Mesodermal cell (in vitro differentiated cells): ENCODE results near the gene TMEM92.
"Not testable (repeated sequence)": the region's sequence is repeated elsewhere in the genome, so short reads cannot be mapped to it uniquely, and the experiment has no call there.

Experiments
- H3K27ac ChIP-seq: 2 replicates; pipeline ENCODE4 v1.7.0; 2013; ENCODE audit warnings: mild to moderate bottlenecking, low read depth, low read length, moderate library complexity; ENCODE audit not compliant: severe bottlenecking
- H3K36me3 ChIP-seq: 2 replicates; pipeline ENCODE4 v1.7.1; 2013; ENCODE audit warnings: mild to moderate bottlenecking, low read length, moderate library complexity; ENCODE audit not compliant: control insufficient read depth, insufficient read depth
- H3K4me1 ChIP-seq: one replicate; pipeline ENCODE4 v1.7.1; 2013; ENCODE audit warnings: mild to moderate bottlenecking, low read length; ENCODE audit not compliant: insufficient read depth, control insufficient read depth, poor library complexity, severe bottlenecking
- H3K4me3 ChIP-seq: 2 replicates; pipeline ENCODE4 v1.7.0; 2013; ENCODE audit warnings: low read length, control low read depth, mild to moderate bottlenecking; ENCODE audit not compliant: insufficient read depth, poor library complexity, severe bottlenecking; ENCODE audit errors: extremely low read depth
- H3K9me3 ChIP-seq: 2 replicates; pipeline ENCODE4 v1.7.1; 2013; ENCODE audit warnings: mild to moderate bottlenecking, low read length, moderate library complexity; ENCODE audit not compliant: control insufficient read depth
- WGBS, 2 experiments: methylation state at CpG; one replicate each; pipeline ENCODE4 v1.1.5; 2013; ENCODE audit warnings: missing lambda C conversion rate in 2 of 2; ENCODE audit not compliant: insufficient coverage in 2 of 2; 5-methylcytosine and 5-hydroxymethylcytosine counted together

Gene TMEM92

DNA sequence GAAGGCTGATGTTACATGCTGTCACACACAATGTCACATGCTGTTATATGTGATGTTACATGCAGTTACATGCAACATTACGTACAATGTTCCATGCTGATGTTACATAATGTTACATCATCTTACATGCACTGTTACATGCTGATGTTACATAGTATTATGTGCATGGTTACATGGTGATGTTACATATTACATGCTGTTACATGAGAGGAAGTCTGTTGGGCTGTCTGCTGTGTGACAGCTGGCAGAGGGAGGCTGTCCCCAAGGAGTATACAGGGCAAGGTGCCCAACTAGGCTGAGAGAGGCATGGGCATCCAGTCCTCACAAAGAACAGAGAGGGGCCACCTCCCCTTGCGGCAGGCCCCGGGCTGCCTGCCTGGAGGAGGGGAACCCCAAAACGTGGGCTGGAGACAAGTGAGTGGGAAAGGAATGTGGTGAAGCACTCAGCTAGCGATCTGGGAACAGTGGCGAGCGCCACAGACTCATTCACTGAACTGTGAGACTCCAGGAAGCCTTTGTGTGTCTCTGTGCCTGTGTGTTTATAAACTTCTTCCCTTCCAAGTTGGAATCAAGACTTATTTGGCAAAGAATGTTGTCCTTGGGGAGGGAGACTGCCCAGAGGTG, 30.6 kb downstream of the TMEM92 start:
- Histone ChIP-seq H3K36me3 (no peaks in the 10 kb centered on the region), H3K9me3 (peaks cover 8% of the 10 kb centered on the region), H3K27ac (peak overlapping the region; percentile 18), H3K4me3 (no peak overlapping the region), H3K4me1 (peaks cover 12% of the 10 kb centered on the region)
- 61 to 63% methylated on average over 6 of the region's 7 CpGs for WGBS, 2 experiments

DNA sequence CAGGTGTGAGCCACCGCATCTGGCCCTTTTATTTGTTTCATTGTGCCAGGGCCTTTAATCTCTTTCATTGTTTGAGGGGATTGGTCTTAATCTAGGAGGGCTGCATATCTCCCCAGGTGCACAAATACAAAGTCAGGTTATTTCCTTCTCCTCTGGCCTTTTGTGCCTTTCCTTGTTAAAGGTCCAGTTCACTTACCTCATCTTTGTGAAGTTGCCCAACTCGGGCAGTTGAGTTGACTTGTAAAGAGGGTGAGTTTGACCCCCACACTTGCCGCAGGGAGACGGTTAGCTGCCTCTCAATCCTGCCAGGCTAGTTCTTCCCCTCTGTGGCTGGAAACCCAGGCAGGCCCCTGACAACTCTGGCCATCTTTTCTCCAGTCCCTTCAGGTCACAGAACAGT, 33.4 kb downstream of the TMEM92 start:
- no peak overlapping the region for H3K4me3 ChIP-seq
- H3K9me3 ChIP-seq, result peaks cover 8% of the 10 kb centered on the region
- WGBS, 2 experiments, result 86 to 90% methylated on average over 1 to 3 of the region's 4 CpGs
- no peak overlapping the region for H3K27ac ChIP-seq
- H3K36me3 ChIP-seq, result no peaks in the 10 kb centered on the region
- peaks cover 9% of the 10 kb centered on the region for H3K4me1 ChIP-seq

DNA sequence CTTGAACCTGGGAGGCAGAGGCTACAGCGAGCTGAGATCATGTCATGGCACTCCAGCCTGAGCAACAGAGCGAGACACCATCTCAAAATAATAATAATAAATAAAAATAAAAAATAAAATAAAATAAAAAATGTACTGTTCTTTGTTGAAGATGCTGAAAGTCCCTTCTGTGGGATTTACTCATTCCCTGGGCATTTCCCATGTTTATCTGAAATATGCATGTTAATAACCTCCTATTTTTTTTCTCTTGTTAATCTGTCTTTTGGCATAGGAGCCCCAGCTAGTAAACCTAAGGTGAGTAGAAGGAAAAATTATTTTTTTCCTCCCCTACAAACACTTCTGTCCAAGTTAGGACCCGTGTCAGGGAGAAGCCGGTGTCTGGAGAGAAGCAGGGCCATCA, 34.4 kb downstream of the TMEM92 start:
- H3K4me1 ChIP-seq, result peaks cover 9% of the 10 kb centered on the region
- no peak overlapping the region for H3K4me3 ChIP-seq
- H3K9me3 ChIP-seq, result peaks cover 8% of the 10 kb centered on the region
- H3K27ac ChIP-seq, result no peak overlapping the region
- H3K36me3 ChIP-seq, result no peaks in the 10 kb centered on the region
- WGBS, 2 experiments, result 93 to 100% methylated on average over 2 to 3 of the region's 4 CpGs

DNA sequence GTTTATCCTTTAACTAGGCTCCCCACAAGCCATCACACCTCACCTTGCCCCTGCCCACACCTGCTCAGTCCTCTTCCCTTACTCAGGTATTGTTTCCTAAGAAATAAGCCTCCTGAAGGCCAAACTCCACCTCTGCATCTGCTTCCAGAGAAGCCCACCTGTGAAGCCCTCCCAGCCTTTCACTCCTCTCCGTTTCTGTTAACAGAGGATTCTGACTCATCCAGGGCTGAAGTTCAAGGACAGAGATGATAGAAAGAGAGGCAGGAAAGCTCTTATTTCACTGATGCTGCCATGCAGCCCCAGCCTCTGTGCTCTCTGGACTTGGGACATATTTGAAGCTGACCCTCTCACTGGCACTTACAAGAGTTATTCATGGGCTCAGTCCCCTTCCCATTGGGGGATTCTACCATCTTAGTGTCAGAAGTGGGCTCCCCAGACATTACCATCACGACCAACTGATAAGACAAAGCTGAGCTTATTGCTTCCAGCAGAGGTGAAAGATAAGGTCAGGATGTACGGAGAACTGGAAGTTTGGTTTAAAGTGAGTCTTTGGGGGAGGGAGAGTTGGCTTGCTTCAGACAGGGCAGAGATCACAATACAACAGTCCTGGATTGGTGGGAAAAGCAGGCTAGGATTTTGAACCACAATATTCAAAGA, 36.3 kb downstream of the TMEM92 start:
- WGBS, 2 experiments, result 40 to 75% methylated on average over 1 to 2 of the region's 3 CpGs
- H3K9me3 ChIP-seq, result peaks cover 8% of the 10 kb centered on the region
- no peak overlapping the region for H3K4me3 ChIP-seq
- H3K4me1 ChIP-seq, result no peaks in the 10 kb centered on the region
- H3K36me3 ChIP-seq, result no peaks in the 10 kb centered on the region
- H3K27ac ChIP-seq, result no peak overlapping the region

DNA sequence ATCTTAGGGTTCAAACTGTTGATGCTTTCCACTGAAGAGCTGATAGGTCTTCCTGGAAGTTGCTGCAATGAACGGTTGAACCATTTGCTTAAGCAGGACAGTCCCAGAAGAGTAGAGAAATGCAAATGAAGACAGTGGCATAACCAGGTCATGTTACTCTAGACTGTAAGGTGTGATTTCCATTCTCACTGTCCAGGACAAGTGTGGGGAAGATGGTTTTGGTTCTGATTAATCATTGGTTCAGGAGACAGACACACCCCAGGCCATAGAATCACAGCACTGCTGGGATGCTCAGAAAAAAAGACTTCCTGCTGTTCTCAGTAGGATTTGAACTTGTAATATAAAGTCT, 36.8 kb downstream of the TMEM92 start:
- Histone ChIP-seq H3K4me1 (no peaks in the 10 kb centered on the region), H3K27ac (no peak overlapping the region), H3K4me3 (no peak overlapping the region), H3K9me3 (peaks cover 8% of the 10 kb centered on the region), H3K36me3 (no peaks in the 10 kb centered on the region)
- WGBS, 2 experiments, result 75 to 80% methylated on average over 1 of the region's 1 CpG

DNA sequence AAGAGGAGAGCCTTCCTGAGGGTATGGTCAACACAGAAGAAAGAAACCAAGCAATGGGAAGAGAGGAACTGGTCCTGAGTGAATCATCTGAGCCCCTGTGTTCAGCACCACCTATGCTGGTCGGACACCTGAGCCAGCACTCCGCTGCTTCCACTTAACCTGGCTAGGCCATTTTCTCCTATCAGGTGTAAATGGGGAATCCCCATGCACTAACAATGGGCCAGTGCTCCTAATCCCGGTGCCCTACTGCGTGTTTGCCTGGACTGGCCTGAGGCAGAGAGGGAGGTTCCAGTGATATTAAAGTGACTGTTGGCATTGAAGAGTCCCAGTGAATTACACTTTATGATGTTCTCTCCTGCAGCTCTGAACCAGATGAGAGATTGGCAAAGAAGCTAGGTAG, 37.2 kb downstream of the TMEM92 start:
- 42 to 58% methylated on average over 4 of the region's 4 CpGs for WGBS, 2 experiments
- Histone ChIP-seq H3K27ac (no peak overlapping the region), H3K4me3 (no peak overlapping the region), H3K4me1 (no peaks in the 10 kb centered on the region), H3K9me3 (peaks cover 8% of the 10 kb centered on the region), H3K36me3 (no peaks in the 10 kb centered on the region)

DNA sequence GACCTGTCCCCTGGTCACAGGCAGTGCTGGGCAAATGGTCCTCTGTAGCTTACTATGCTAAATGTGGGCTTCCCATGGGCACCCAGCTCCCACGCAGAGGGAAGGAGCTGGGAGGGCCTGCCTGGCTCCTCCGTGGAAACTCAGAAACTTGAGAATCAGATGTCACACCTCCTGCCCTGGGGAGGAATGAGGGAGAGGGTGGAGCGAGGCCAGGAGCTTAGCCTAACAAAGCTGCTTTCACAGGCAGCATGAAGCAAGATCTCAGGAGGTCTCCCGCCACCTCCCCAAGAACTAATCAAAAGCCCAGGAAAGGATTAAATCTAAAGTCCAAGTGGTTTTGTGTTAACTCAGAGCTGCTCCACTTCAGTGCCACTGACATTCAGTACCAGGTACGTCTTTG, 38.0 kb downstream of the TMEM92 start:
- H3K36me3 ChIP-seq, result no peaks in the 10 kb centered on the region
- H3K4me3 ChIP-seq, result no peak overlapping the region
- 39 to 66% methylated on average over 3 to 5 of the region's 5 CpGs for WGBS, 2 experiments
- peaks cover 8% of the 10 kb centered on the region for H3K9me3 ChIP-seq
- H3K4me1 ChIP-seq, result no peaks in the 10 kb centered on the region
- no peak overlapping the region for H3K27ac ChIP-seq

DNA sequence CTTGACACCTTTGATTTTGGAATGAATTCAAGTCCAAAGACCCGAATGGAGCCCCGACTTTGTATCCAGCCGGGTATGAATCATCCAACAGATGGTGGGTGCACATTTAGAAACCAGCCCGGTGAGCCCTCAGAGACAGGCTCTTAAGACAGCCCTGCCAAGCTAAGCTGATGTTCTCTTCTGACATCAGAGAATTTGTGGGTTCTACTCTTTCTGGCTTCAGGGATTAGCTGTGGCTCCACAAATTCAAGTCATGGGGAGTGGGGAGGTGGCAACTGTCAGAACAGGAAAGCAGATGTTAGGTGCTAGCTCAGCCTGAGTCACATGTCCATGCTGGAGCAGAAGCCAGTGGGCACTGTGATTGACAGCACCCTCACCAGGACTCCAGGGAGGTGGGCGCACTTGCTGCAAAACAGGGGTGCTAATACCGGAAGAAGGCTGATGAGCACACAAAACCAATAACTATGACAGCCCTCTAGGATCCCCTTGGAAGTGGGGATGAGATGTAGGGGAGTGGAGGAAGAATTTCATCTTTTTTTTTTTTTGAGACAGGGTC, 40.3 kb downstream of the TMEM92 start:
- Histone ChIP-seq H3K36me3 (no peaks in the 10 kb centered on the region), H3K27ac (no peak overlapping the region), H3K4me1 (no peaks in the 10 kb centered on the region), H3K4me3 (no peak overlapping the region), H3K9me3 (no peaks in the 10 kb centered on the region)
- WGBS, 2 experiments, result 91 to 94% methylated on average over 5 of the region's 6 CpGs

DNA sequence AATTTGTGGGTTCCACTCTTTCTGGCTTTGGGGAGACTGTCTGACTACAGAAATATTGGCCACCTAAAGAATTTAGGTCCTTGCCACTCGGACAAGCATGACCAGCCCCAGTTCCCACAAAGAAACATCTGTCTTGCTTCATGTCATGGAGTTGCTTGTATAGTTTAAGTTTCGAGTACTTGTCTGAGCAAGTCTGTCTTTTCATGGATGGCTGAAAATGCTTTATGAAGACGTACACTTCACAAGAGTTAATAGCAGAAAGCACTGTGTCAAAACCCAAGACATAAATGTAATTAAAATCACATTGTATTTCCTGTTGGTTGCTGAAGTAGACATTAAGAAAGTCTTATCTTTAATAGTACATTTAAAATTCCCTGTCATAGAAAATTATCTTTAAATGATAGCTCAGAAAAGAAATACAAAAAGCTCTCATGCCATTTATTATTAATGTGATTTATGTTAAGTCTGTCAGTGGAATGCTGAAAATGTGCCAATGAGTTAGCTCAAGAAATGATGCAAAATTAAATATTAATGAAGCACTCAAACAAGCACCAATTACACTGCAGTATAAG, 41.8 kb downstream of the TMEM92 start:
- Histone ChIP-seq H3K36me3 (no peaks in the 10 kb centered on the region), H3K4me3 (no peak overlapping the region), H3K27ac (no peak overlapping the region), H3K4me1 (no peaks in the 10 kb centered on the region), H3K9me3 (no peaks in the 10 kb centered on the region)
- WGBS, 2 experiments, result 86 to 100% methylated on average over 1 of the region's 3 CpGs

DNA sequence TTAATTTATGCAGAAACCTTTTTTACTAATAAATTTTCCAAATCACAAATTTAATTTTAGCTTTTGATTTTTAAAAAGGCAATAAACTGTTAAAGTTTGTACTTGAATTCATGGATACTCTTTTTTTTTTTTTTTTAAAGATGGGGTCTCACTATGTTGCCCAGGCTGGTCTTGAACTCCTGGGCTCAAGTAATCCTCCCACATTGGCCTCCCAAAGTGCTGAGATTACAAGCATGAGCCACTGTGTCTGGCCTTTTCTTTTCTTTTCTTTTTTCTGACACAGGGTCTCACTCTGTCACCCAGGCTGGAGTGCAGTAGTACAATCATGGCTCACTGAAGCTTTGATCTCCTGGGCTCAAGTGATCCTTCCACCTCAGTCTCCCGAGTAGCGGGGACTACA, 42.4 kb downstream of the TMEM92 start:
- not testable (repeated sequence) for H3K4me1 ChIP-seq, H3K9me3 ChIP-seq, H3K36me3 ChIP-seq, H3K27ac ChIP-seq, H3K4me3 ChIP-seq
- whole genome bisulfite sequencing, 2 experiments, result 93% methylated on average over 2 of the region's 2 CpGs; no CpG with 5 or more reads in 1 of the 2 experiments

DNA sequence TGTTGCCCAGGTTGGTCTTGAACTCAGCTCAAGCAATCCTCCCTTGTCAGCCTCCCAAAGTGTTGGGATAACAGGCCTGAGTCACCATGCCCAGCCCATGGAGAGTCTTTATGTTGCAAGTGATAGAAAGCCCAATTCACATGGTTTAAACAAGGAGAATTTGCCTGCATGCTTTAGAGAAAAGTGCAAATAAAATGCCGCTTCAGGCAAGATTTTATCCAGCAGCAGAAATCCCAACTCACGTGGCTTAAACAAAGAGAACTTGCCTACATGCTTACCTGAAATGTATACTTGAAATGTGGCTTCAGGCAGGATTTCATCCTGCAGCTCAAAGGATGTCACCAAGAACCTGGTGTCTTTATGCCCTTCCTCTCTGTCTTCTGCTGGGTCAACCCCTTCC, 42.9 kb downstream of the TMEM92 start:
- no peak overlapping the region for H3K27ac ChIP-seq
- 86 to 95% methylated on average over 2 of the region's 2 CpGs for WGBS, 2 experiments
- H3K9me3 ChIP-seq, result no peaks in the 10 kb centered on the region
- no peaks in the 10 kb centered on the region for H3K36me3 ChIP-seq
- no peaks in the 10 kb centered on the region for H3K4me1 ChIP-seq
- H3K4me3 ChIP-seq, result no peak overlapping the region
